ENCODE data around the gene HBP1. TPM values are rescaled to one million over a fixed set of nuclear protein-coding genes. Genes with fewer than 3 reads are reported as not detected.

HBP1 gene
- total RNA-seq, 4 donors from 2014 or later, result 111 to 182 (median 154) TPM

- H3K27ac ChIP-seq, result no peak overlapping the region
- 94 to 98% methylated on average over 5 of the region's 5 CpGs for WGBS, 2 donors
- no peaks in the 10 kb centered on the region for H3K9me3 ChIP-seq
- no peaks in the 10 kb centered on the region for H3K27me3 ChIP-seq
- no peak overlapping the region for H3K4me3 ChIP-seq (replicated peaks in 1 of 3)
- peaks cover 11 to 29% of the 10 kb centered on the region in 2 donors for H3K36me3 ChIP-seq
- DNase-seq, result no peak
- intact Hi-C loops (cut with DNase I), result no loop called here
- peaks cover 8 to 14% of the 10 kb centered on the region in 2 donors for H3K4me1 ChIP-seq
- TF ChIP-seq POLR2A (IDR thresholded peaks at IDR 0.05) (no peak), CTCF (IDR thresholded peaks at IDR 0.05) (no peak)
These were observed 38.7 kb downstream of the HBP1 start for GRCh38 chr7:107207459-107207858.

GRCh38 chr7:107208024-107208521 lies 39.3 kb downstream of the HBP1 start:
- WGBS, 2 donors, result 46 to 59% methylated on average over 3 of the region's 3 CpGs
- peaks cover 11 to 24% of the 10 kb centered on the region in 2 donors for H3K36me3 ChIP-seq
- no peak overlapping the region for H3K4me3 ChIP-seq (replicated peaks in 1 of 3)
- H3K27me3 ChIP-seq, result no peaks in the 10 kb centered on the region
- H3K4me1 ChIP-seq, result peaks cover 8 to 14% of the 10 kb centered on the region in 2 donors
- H3K9me3 ChIP-seq, result no peaks in the 10 kb centered on the region
- no peak for TF ChIP-seq CTCF (IDR thresholded peaks at IDR 0.05)
- TF ChIP-seq POLR2A (IDR thresholded peaks at IDR 0.05), result no peak
- no peak overlapping the region for H3K27ac ChIP-seq
- no peak for DNase-seq
- intact Hi-C loops (cut with DNase I), result no loop called here

GRCh38 chr7:107208563-107208962 lies 39.8 kb downstream of the HBP1 start:
- H3K4me3 ChIP-seq (replicated peaks in 1 of 3), result no peak overlapping the region
- WGBS, 2 donors, result 94 to 100% methylated on average over 5 of the region's 5 CpGs
- H3K27me3 ChIP-seq, result no peaks in the 10 kb centered on the region
- H3K9me3 ChIP-seq, result no peaks in the 10 kb centered on the region
- peaks cover 11 to 21% of the 10 kb centered on the region in 2 donors for H3K36me3 ChIP-seq
- intact Hi-C loops (cut with DNase I), result no loop called here
- no peak for DNase-seq
- TF ChIP-seq POLR2A (IDR thresholded peaks at IDR 0.05) (no peak), CTCF (IDR thresholded peaks at IDR 0.05) (no peak)
- no peak overlapping the region for H3K27ac ChIP-seq
- peaks cover 8 to 14% of the 10 kb centered on the region in 2 donors for H3K4me1 ChIP-seq

- Histone ChIP-seq H3K27ac (no peak overlapping the region), H3K27me3 (no peaks in the 10 kb centered on the region), H3K9me3 (no peaks in the 10 kb centered on the region), H3K4me1 (peaks cover 8 to 14% of the 10 kb centered on the region in 2 donors), H3K36me3 (peaks cover 9 to 14% of the 10 kb centered on the region in 2 donors), H3K4me3 (replicated peaks in 1 of 3) (no peak overlapping the region)
- 95 to 96% methylated on average over 4 of the region's 4 CpGs for WGBS, 2 donors
- no peak for TF ChIP-seq POLR2A (IDR thresholded peaks at IDR 0.05)
- no peak for TF ChIP-seq CTCF (IDR thresholded peaks at IDR 0.05)
- DNase-seq, result no peak
- intact Hi-C loops (cut with DNase I), result no loop called here
These were observed 40.8 kb downstream of the HBP1 start for GRCh38 chr7:107209565-107209964.

- 91 to 96% methylated on average over 4 of the region's 4 CpGs for WGBS, 2 donors
- DNase-seq, result no peak
- H3K4me3 ChIP-seq (replicated peaks in 1 of 3), result no peak overlapping the region
- no peak for TF ChIP-seq CTCF (IDR thresholded peaks at IDR 0.05)
- no peak for TF ChIP-seq POLR2A (IDR thresholded peaks at IDR 0.05)
- no peak overlapping the region for H3K27ac ChIP-seq
- H3K4me1 ChIP-seq, result peaks cover 8 to 14% of the 10 kb centered on the region in 2 donors
- no peaks in the 10 kb centered on the region for H3K27me3 ChIP-seq
- intact Hi-C loops (cut with DNase I), result no loop called here
- H3K36me3 ChIP-seq, result peaks cover 3 to 9% of the 10 kb centered on the region in 2 donors
- no peaks in the 10 kb centered on the region for H3K9me3 ChIP-seq
These were observed 41.6 kb downstream of the HBP1 start for GRCh38 chr7:107210400-107210799.

Measured in thyroid gland (tissue), 4 donors.